Heart left ventricle (tissue), 16 donors: ENCODE results near the gene STEAP4. TPM values are rescaled to one million over a fixed set of nuclear protein-coding genes. Genes with fewer than 3 reads are reported as not detected.

ENCODE experiments used
- ATAC-seq, 4 donors: fragments of 200-7000 bp; cut with Tn5 transposase; one replicate each; pipeline ENCODE4 v1.9.1; 2020 to 2022; ENCODE audit warnings: moderate library complexity in 4 of 4, mild to moderate bottlenecking in 3 of 4, moderate number of reproducible peaks in 1 of 4
- DNase-seq, 5 donors: peaks; one replicate each; pipeline ENCODE4 v3.0.0-alpha.2; 2020
- H3K27ac ChIP-seq, 12 donors: fragments of 200-600 bp; sonication (generic) in 4 of 12; one replicate each; pipeline versions ENCODE4 v1.5.0 to v1.8.0; 2016 to 2022; ENCODE audit warnings: mild to moderate bottlenecking in 2 of 12
- H3K27me3 ChIP-seq, 9 donors: fragments of 200-600 bp; sonication (generic) in 2 of 9; one replicate each; pipeline versions ENCODE4 v1.5.1 to v1.8.0; 2016 to 2022; ENCODE audit warnings: mild to moderate bottlenecking in 3 of 9
- H3K36me3 ChIP-seq, 9 donors: fragments of 200-600 bp; sonication (generic) in 2 of 9; one replicate each; pipeline versions ENCODE4 v1.5.0 to v1.8.0; 2018 to 2022; ENCODE audit warnings: mild to moderate bottlenecking in 2 of 9
- H3K4me1 ChIP-seq, 12 donors: fragments of 200-600 bp; sonication (generic) in 4 of 12; one replicate each; pipeline versions ENCODE4 v1.5.0 to v1.8.0; 2016 to 2022; ENCODE audit warnings: mild to moderate bottlenecking in 3 of 12
- H3K4me3 ChIP-seq, 12 donors: fragments of 200-600 bp; sonication (generic) in 4 of 12; one replicate each; pipeline versions ENCODE4 v1.5.0 to v1.8.0; 2017 to 2022; ENCODE audit warnings: mild to moderate bottlenecking in 9 of 12, moderate library complexity in 4 of 12
- H3K9me3 ChIP-seq, 12 donors: fragments of 200-600 bp; sonication (generic) in 4 of 12; one replicate each; pipeline versions ENCODE4 v1.5.0 to v1.8.0; 2016 to 2022; ENCODE audit warnings: mild to moderate bottlenecking in 1 of 12
- POLR2A ChIP-seq, 2 donors: fragments of 450-650 bp; IDR thresholded peaks; one replicate each; pipeline ENCODE4 v1.6.1; 2017; ENCODE audit warnings: antibody characterized with exemption in 2 of 2, mild to moderate bottlenecking in 2 of 2, moderate library complexity in 2 of 2
- WGBS, 4 donors: extraction: QIAGEN DNeasy Blood & Tissue Kit in 2 of 4; methylation state at CpG; one replicate each; pipeline versions ENCODE4 v1.1.5 to v1.1.7; 2013 to 2018; 5-methylcytosine and 5-hydroxymethylcytosine counted together
- intact Hi-C, 10 donors: fragments of 100-400 bp; cut with DNase I; formaldehyde crosslinking; loops; one replicate each; pipeline versions ENCODE4 v1.11.1 to v1.14.2; 2022
- polyA plus RNA-seq, 2 donors: library from polyadenylated mRNA; stranded (reverse); fragments of 200-250 nt; gene quantifications; one replicate each; pipeline ENCODE4 v1.2.3, GENCODE V29; 2013
- total RNA-seq, 9 donors: library from RNA; depleted of rRNA in 2 of 9; stranded (reverse); fragments of >200 nt in 2 of 9; fragmentation: NEBNext Ultra II Directional in 3 of 9; extraction: Animal tissue kit (Norgen Biotek cat#: 25700) in 3 of 9; gene quantifications; one replicate each; pipeline versions ENCODE4 v1.1.0 to v1.2.4, GENCODE V29; 2016 to 2023
- TF ChIP-seq, protein P1 (sequence below), 12 donors: fragments of 200-600 bp; sonication (generic) in 4 of 12; IDR thresholded peaks; one replicate each; pipeline versions ENCODE4 v1.5.0 to v1.8.0; 2018 to 2022; ENCODE audit warnings: antibody characterized with exemption in 12 of 12, mild to moderate bottlenecking in 5 of 12
- donor health status: ischemic (EF 13 %, LVEDD 7.1; RV severe dilation, severe dysfunction).
- donor health status: healthy with polysubstance abuse.
- donor health status: DM: no; HTN: yes; CAD: no.
- donor health status: DM: no; HTN: no; CAD: no.
- donor health status: ischemic (EF 25% LVEDD 6.9; RV normal size, moderate dysfunction).
- donor health status: ischemic (EF 25% LVEDD 5.7; RV mildly dilated, moderate dysfunction).
- donor health status: healthy.
- donor health status: DM: yes; HTN: yes; CAD: no.
- donor health status: ischemic (EF 35%, LVEDD 5.7; RV mildly dilated, moderate dysfunction).
- donor health status: nonischemic (EF 11% LVEDD 7.7; RV severe dilation, severe dysfunction).
- donor health status: DM: yes; HTN: yes; CAD: no.
- donor health status: PGD.
- donor health status: ischemic (EF 29% LVEDD 5.4; RV normal size, mild dysfunction).
- donor health status: nonischemic (EF 23%, LVEDD 6.1; RV moderate dilation, normal function).

Gene STEAP4
- total and polyA plus RNA-seq, 11 donors: 6.8 to 47.1 (median 19.0) TPM

DNA sequence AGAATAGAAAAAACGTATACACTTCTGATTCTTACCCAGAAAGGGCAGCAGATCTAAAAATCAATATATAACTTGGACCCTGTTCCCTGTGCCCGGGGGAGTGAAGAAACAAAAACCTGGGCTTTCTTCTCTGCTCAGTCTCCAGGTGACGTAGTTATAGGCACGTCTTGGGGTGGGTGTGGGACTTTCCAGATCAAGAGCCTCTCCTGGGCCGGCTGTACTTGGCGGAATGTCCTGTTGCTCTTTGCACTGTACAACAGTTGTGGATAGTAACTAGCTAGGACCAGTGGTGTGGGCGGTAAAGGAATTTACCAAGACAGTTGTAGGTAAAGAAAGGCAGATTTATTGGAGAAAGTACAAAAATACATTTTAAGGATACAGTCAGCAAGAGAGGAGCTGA lies 40.4 kb upstream of the STEAP4 start:
- TF ChIP-seq, protein P1, sequence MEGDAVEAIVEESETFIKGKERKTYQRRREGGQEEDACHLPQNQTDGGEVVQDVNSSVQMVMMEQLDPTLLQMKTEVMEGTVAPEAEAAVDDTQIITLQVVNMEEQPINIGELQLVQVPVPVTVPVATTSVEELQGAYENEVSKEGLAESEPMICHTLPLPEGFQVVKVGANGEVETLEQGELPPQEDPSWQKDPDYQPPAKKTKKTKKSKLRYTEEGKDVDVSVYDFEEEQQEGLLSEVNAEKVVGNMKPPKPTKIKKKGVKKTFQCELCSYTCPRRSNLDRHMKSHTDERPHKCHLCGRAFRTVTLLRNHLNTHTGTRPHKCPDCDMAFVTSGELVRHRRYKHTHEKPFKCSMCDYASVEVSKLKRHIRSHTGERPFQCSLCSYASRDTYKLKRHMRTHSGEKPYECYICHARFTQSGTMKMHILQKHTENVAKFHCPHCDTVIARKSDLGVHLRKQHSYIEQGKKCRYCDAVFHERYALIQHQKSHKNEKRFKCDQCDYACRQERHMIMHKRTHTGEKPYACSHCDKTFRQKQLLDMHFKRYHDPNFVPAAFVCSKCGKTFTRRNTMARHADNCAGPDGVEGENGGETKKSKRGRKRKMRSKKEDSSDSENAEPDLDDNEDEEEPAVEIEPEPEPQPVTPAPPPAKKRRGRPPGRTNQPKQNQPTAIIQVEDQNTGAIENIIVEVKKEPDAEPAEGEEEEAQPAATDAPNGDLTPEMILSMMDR (IDR thresholded peaks at IDR 0.05): no peak
- TF ChIP-seq POLR2A (IDR thresholded peaks at IDR 0.05): no peak
- intact Hi-C loops: loop anchor here in 1 of 10 donors (5.0 kb wide), 1 partner anchor 100 kb away; no protein-coding TSS in a partner anchor
- Histone ChIP-seq H3K9me3 (no peaks in the 10 kb centered on the region), H3K36me3 (no peaks in the 10 kb centered on the region), H3K4me1 (peaks cover 0 to 3% (median 0%) of the 10 kb centered on the region in 12 donors), H3K4me3 (no peak overlapping the region), H3K27ac (no peak overlapping the region), H3K27me3 (no peaks in the 10 kb centered on the region)
- ATAC-seq (no peak), DNase-seq (no peak)
- WGBS, 4 donors: 78 to 84% (median 83%) methylated on average over 7 of the region's 7 CpGs

DNA sequence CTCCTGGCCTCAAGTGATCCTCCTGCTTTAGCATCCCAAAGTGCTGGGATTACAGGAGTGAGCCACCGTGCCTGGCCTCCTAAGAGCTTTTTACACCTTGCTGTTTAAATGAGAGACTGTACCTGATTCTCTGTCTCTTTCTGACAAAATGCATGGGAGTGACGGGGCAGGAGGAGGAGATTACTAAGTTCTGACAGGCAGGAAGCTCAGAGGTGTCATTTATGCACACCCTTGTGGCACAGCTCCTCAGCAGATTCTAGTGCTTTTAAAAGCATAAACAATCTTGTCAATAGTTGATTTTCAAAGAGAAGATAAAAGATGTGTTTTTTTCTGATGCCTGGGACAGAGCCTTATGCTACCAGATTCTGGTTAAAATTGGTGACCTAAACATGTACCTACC lies 39.7 kb upstream of the STEAP4 start:
- no peak overlapping the region for H3K4me3 ChIP-seq
- H3K27ac ChIP-seq: no peak overlapping the region
- DNase-seq (no peak), ATAC-seq (no peak)
- no peaks in the 10 kb centered on the region for H3K36me3 ChIP-seq
- TF ChIP-seq, protein P1 (IDR thresholded peaks at IDR 0.05): no peak
- TF ChIP-seq POLR2A (IDR thresholded peaks at IDR 0.05): no peak
- intact Hi-C loops: loop anchor here in 1 of 10 donors (5.0 kb wide), 1 partner anchor 99 kb away; no protein-coding TSS in a partner anchor
- no peaks in the 10 kb centered on the region for H3K27me3 ChIP-seq
- H3K4me1 ChIP-seq: peaks cover 0 to 3% (median 0%) of the 10 kb centered on the region in 12 donors
- WGBS, 4 donors: 75 to 92% (median 80%) methylated on average over 2 of the region's 2 CpGs
- H3K9me3 ChIP-seq: no peaks in the 10 kb centered on the region

DNA sequence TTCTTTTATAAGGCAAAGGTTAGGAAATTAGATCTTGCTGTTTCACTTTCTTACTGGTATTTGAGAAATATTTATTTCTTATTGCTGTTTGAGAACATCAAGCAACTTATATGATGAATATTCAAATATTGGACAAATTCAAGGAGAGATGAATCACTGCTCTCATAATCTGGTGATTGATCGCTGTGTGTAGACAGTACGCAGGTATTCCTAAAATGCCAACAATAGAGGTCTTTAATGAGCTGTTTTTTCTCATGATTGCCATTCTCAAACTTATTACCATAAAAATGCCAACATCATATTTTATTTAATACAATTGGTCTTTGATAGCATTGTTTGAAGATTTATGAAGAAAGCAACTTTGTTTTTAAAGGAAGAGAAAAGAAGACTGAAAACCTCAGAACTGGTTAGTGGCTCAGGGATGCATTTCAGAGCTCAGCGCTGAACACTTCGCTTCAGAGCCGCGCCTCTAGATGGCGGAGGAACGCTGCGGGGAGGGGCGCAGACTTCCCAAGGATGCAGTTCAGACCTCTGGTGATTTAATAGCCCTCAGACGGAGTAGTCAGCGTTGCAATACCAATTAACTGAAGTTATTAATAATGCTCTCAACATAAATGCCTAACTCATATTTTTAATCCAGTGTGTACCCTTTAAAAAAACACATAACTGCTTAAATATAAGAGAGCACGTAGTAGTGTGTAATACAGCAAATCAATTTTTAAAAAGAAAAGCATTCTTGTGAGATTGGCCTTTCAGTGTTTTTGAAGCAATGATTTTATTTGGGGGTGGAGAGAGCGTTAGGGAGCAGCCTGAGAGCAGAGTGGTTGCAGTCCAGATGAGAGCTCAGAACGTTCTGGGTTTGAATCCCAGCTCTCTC lies 38.5 kb upstream of the STEAP4 start:
- peaks cover 0 to 3% (median 0%) of the 10 kb centered on the region in 12 donors for H3K4me1 ChIP-seq
- H3K27me3 ChIP-seq: no peaks in the 10 kb centered on the region
- 24 to 25% (median 25%) methylated on average over 15 of the region's 15 CpGs for WGBS, 4 donors
- DNase-seq (peak; percentile 33 to 77 (median 55)), ATAC-seq (peak; percentile 42 to 92 (median 82))
- H3K36me3 ChIP-seq: no peaks in the 10 kb centered on the region
- no peak overlapping the region for H3K4me3 ChIP-seq
- intact Hi-C loops: loop anchor here in 1 of 10 donors (5.0 kb wide), 1 partner anchor 98 kb away; no protein-coding TSS in a partner anchor
- no peaks in the 10 kb centered on the region for H3K9me3 ChIP-seq
- no peak overlapping the region for H3K27ac ChIP-seq
- TF ChIP-seq POLR2A (IDR thresholded peaks at IDR 0.05): no peak
- TF ChIP-seq, protein P1 (IDR thresholded peaks at IDR 0.05): peak; percentile 28 to 76 (median 50)

DNA sequence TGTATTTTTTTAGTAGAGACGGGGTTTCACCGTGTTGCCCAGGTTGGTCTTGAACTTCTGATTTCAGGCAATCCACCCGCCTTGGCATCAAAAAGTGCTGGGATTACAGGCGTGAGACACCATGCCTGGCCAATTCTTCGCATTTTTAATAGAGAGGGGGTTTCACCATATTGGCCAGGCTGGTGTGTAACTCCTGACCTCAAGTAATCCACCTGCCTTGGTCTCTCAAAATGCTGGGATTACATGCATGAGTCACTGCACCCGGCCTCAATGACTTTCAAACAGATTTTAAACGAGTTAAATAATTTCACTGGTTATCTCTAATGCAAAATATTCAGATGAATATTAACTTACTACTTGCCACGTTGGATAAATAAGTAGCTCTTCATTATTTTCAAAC lies 37.6 kb upstream of the STEAP4 start:
- Histone ChIP-seq H3K4me3 (no peak overlapping the region), H3K9me3 (no peaks in the 10 kb centered on the region), H3K27me3 (no peaks in the 10 kb centered on the region), H3K4me1 (peaks cover 0 to 3% (median 0%) of the 10 kb centered on the region in 12 donors), H3K36me3 (no peaks in the 10 kb centered on the region), H3K27ac (no peak overlapping the region)
- DNase-seq (no peak), ATAC-seq (no peak)
- intact Hi-C loops: no loop called here
- no peak for TF ChIP-seq POLR2A (IDR thresholded peaks at IDR 0.05)
- TF ChIP-seq, protein P1 (IDR thresholded peaks at IDR 0.05): no peak
- WGBS, 4 donors: 80 to 88% (median 82%) methylated on average over 8 of the region's 8 CpGs
